Measurements from ENCODE around the gene ZNF783.

GRCh38 chr7:149313981-149314380, 52.0 kb downstream of the ZNF783 start:
- TF ChIP-seq CTCF (IDR thresholded peaks at IDR 0.05) (no peak), EZH2 (IDR thresholded peaks at IDR 0.05; ENCODE audit: borderline replicate concordance, insufficient read depth, low read depth, low read length, poor library complexity, severe bottlenecking) (no peak)

All from B cell (primary cell).